Measurements from ENCODE around the gene LYSMD4. TPM values are rescaled to one million over a fixed set of nuclear protein-coding genes. Genes with fewer than 3 reads are reported as not detected.

The LYSMD4 gene
- total RNA-seq, 1 experiment from 2014 or later, result 14.9 TPM

DNA sequence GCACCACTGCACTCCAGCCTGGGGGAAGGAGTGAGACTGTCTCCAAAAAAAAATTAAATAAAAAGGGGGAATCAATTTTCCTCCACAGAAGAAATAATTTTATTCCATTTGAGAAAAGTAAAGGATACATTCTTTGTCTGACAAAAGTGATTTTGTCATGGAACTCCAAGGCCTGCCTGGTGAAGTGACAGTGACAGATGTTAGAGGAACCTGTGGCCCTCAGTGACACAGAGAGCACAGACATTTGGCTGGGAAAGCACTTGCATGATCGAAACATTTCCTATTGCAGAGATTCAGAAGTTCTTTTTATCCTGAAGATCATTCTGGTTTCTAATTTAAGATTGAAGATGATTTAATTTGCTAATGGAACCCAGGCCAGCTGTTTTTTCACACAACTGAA, 5.9 kb downstream of the LYSMD4 start:
- Mint-ChIP-seq H3K36me3 (peaks cover 20% of the 10 kb centered on the region), H3K9me3 (peaks cover 13% of the 10 kb centered on the region), H3K4me3 (no peak overlapping the region), H3K27ac (0 out of 2 replicates have a peak overlapping the region, but pooled peaks have one; percentile 16), H3K4me1 (peaks cover 33% of the 10 kb centered on the region), H3K27me3 (ENCODE audit: low read depth) (peaks cover 5% of the 10 kb centered on the region)
- ATAC-seq, result no peak
- ChIA-PET POLR2A (no interaction called here), CTCF (no interaction called here)
- no peak for DNase-seq (ENCODE audit: low spot score)
- TF ChIP-seq, protein P1, sequence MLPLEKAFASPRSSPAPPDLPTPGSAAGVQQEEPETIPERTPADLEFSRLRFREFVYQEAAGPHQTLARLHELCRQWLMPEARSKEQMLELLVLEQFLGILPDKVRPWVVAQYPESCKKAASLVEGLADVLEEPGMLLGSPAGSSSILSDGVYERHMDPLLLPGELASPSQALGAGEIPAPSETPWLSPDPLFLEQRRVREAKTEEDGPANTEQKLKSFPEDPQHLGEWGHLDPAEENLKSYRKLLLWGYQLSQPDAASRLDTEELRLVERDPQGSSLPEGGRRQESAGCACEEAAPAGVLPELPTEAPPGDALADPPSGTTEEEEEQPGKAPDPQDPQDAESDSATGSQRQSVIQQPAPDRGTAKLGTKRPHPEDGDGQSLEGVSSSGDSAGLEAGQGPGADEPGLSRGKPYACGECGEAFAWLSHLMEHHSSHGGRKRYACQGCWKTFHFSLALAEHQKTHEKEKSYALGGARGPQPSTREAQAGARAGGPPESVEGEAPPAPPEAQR (CRISPR knock-in tag; IDR thresholded peaks at IDR 0.05), result no peak
- TF ChIP-seq ZNF232 (CRISPR knock-in tag; IDR thresholded peaks at IDR 0.05) (no peak), ZNF396 (CRISPR knock-in tag; IDR thresholded peaks at IDR 0.05; ENCODE audit: borderline replicate concordance) (no peak), FOXP1 (CRISPR knock-in tag; IDR thresholded peaks at IDR 0.05; ENCODE audit: borderline replicate concordance) (no peak), OVOL2 (CRISPR knock-in tag; IDR thresholded peaks at IDR 0.05; ENCODE audit: borderline replicate concordance) (no peak), GRHL2 (CRISPR knock-in tag; IDR thresholded peaks at IDR 0.05; ENCODE audit: insufficient replicate concordance, severe bottlenecking) (no peak), NFE2L1 (CRISPR knock-in tag; IDR thresholded peaks at IDR 0.05) (no peak), SMAD4 (CRISPR knock-in tag; IDR thresholded peaks at IDR 0.05) (no peak), ZNF416 (CRISPR knock-in tag; IDR thresholded peaks at IDR 0.05) (no peak), SP1 (CRISPR knock-in tag; conservative IDR thresholded peaks at IDR 0.05) (no peak), KAT7 (CRISPR knock-in tag; IDR thresholded peaks at IDR 0.05; ENCODE audit: borderline replicate concordance) (no peak), ESRRA (CRISPR knock-in tag; IDR thresholded peaks at IDR 0.05; ENCODE audit: borderline replicate concordance) (no peak)
- TF ChIP-seq, protein P2, sequence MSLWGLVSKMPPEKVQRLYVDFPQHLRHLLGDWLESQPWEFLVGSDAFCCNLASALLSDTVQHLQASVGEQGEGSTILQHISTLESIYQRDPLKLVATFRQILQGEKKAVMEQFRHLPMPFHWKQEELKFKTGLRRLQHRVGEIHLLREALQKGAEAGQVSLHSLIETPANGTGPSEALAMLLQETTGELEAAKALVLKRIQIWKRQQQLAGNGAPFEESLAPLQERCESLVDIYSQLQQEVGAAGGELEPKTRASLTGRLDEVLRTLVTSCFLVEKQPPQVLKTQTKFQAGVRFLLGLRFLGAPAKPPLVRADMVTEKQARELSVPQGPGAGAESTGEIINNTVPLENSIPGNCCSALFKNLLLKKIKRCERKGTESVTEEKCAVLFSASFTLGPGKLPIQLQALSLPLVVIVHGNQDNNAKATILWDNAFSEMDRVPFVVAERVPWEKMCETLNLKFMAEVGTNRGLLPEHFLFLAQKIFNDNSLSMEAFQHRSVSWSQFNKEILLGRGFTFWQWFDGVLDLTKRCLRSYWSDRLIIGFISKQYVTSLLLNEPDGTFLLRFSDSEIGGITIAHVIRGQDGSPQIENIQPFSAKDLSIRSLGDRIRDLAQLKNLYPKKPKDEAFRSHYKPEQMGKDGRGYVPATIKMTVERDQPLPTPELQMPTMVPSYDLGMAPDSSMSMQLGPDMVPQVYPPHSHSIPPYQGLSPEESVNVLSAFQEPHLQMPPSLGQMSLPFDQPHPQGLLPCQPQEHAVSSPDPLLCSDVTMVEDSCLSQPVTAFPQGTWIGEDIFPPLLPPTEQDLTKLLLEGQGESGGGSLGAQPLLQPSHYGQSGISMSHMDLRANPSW (CRISPR knock-in tag; conservative IDR thresholded peaks at IDR 0.05; ENCODE audit: low read depth), result no peak
- TF ChIP-seq, protein P3, sequence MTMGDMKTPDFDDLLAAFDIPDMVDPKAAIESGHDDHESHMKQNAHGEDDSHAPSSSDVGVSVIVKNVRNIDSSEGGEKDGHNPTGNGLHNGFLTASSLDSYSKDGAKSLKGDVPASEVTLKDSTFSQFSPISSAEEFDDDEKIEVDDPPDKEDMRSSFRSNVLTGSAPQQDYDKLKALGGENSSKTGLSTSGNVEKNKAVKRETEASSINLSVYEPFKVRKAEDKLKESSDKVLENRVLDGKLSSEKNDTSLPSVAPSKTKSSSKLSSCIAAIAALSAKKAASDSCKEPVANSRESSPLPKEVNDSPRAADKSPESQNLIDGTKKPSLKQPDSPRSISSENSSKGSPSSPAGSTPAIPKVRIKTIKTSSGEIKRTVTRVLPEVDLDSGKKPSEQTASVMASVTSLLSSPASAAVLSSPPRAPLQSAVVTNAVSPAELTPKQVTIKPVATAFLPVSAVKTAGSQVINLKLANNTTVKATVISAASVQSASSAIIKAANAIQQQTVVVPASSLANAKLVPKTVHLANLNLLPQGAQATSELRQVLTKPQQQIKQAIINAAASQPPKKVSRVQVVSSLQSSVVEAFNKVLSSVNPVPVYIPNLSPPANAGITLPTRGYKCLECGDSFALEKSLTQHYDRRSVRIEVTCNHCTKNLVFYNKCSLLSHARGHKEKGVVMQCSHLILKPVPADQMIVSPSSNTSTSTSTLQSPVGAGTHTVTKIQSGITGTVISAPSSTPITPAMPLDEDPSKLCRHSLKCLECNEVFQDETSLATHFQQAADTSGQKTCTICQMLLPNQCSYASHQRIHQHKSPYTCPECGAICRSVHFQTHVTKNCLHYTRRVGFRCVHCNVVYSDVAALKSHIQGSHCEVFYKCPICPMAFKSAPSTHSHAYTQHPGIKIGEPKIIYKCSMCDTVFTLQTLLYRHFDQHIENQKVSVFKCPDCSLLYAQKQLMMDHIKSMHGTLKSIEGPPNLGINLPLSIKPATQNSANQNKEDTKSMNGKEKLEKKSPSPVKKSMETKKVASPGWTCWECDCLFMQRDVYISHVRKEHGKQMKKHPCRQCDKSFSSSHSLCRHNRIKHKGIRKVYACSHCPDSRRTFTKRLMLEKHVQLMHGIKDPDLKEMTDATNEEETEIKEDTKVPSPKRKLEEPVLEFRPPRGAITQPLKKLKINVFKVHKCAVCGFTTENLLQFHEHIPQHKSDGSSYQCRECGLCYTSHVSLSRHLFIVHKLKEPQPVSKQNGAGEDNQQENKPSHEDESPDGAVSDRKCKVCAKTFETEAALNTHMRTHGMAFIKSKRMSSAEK (CRISPR knock-in tag; IDR thresholded peaks at IDR 0.05; ENCODE audit: borderline replicate concordance), result no peak
- TF ChIP-seq, protein P4, sequence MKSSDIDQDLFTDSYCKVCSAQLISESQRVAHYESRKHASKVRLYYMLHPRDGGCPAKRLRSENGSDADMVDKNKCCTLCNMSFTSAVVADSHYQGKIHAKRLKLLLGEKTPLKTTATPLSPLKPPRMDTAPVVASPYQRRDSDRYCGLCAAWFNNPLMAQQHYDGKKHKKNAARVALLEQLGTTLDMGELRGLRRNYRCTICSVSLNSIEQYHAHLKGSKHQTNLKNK (CRISPR knock-in tag; IDR thresholded peaks at IDR 0.05), result no peak
- TF ChIP-seq, protein P5, sequence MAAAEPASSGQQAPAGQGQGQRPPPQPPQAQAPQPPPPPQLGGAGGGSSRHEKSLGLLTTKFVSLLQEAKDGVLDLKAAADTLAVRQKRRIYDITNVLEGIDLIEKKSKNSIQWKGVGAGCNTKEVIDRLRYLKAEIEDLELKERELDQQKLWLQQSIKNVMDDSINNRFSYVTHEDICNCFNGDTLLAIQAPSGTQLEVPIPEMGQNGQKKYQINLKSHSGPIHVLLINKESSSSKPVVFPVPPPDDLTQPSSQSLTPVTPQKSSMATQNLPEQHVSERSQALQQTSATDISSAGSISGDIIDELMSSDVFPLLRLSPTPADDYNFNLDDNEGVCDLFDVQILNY (CRISPR knock-in tag; IDR thresholded peaks at IDR 0.05), result no peak
- TF ChIP-seq, protein P6, sequence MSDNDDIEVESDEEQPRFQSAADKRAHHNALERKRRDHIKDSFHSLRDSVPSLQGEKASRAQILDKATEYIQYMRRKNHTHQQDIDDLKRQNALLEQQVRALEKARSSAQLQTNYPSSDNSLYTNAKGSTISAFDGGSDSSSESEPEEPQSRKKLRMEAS (CRISPR knock-in tag; IDR thresholded peaks at IDR 0.05), result no peak
